Measurements from ENCODE around the gene ADAMTS2.

Gene ADAMTS2

GRCh38 chr5:179373961-179374505, 28.8 kb upstream of the ADAMTS2 start:
- H3K4me3 ChIP-seq (ENCODE audit: low read depth, low read length): no peak overlapping the region
- DNase-seq (ENCODE audit: low read depth): no peak

GRCh38 chr5:179373101-179373934, 28.1 kb upstream of the ADAMTS2 start:
- no peak overlapping the region for H3K4me3 ChIP-seq (ENCODE audit: low read depth, low read length)
- DNase-seq (ENCODE audit: low read depth): no peak

GRCh38 chr5:179371681-179372680, 26.7 kb upstream of the ADAMTS2 start:
- no peak for DNase-seq (ENCODE audit: low read depth)
- no peak overlapping the region for H3K4me3 ChIP-seq (ENCODE audit: low read depth, low read length)

DNA sequence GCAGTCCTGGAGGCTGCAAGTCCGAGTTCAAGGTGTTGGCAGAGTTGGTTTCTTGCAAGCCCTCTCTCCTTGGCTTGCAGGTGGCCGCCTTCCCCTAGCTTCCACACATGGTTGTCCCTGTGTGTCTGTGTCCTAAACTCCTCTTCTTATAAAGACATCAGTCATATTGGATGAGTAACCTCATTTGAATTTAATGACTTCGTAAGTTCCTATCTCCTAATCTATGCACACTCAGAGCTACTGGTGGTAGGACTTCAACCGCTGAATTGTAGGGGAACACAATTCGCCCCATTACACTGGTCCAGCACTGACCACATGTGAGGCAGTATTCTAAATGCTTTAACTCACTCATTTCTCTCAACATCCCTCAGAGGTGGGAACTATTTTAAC, 25.9 kb upstream of the ADAMTS2 start:
- DNase-seq (ENCODE audit: low read depth): no peak

GRCh38 chr5:179370490-179371120, 25.3 kb upstream of the ADAMTS2 start:
- no peak for DNase-seq (ENCODE audit: low read depth)

More for the DNA sequence above, 25.9 kb upstream of the ADAMTS2 start:
- no peak overlapping the region for H3K4me3 ChIP-seq (ENCODE audit: low read depth, low read length)

DNA sequence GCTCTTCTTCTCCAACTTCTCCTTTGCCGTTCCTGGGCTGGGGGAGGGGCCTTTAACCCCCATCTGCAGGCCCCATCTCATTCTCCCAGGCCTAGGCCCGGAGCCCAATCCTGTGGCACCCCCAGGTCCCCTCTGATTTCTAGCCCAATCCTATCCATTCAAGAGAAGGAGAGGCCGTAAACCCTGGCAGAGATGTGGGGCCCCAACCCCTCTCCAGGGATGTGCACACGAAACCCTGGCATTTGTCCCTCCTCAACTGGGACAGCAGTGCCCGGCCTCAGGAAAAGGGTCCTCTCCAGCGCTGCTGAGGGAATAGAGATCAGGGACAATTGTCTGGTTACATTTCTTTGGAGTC, 24.2 kb upstream of the ADAMTS2 start:
- no peak overlapping the region for H3K4me3 ChIP-seq (ENCODE audit: low read depth, low read length)
- DNase-seq (ENCODE audit: low read depth): no peak

More at GRCh38 chr5:179370490-179371120, 25.3 kb upstream of the ADAMTS2 start:
- H3K4me3 ChIP-seq (ENCODE audit: low read depth, low read length): no peak overlapping the region

- no peak for DNase-seq (ENCODE audit: low read depth)
- no peak overlapping the region for H3K4me3 ChIP-seq (ENCODE audit: low read depth, low read length)
Observed at GRCh38 chr5:179368806-179369529, 23.7 kb upstream of the ADAMTS2 start.

- no peak overlapping the region for H3K4me3 ChIP-seq (ENCODE audit: low read depth, low read length)
- no peak for DNase-seq (ENCODE audit: low read depth)
Observed at GRCh38 chr5:179368126-179368805, 23.0 kb upstream of the ADAMTS2 start.

GRCh38 chr5:179367491-179367890, 22.2 kb upstream of the ADAMTS2 start:
- H3K4me3 ChIP-seq (ENCODE audit: low read depth, low read length): no peak overlapping the region
- no peak for DNase-seq (ENCODE audit: low read depth)

DNA sequence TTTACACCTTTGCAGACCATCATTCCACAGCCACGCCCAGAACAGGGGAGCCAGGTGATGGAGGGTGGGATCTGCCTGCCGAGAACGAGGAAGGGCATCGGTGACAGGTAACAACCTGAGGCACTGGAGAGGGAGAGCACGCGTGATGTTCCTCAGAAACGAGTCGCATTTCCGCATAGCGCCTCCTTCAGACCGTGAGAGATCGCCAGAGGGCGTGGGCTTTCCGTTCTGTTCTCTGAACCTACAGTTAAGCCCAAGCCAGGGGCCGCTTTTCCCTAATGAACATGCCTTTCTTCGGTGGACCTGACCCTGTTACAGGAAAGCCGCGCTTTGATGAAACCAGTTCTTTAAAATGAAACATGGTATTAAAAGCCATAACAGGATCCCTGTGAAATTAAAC, 17.1 kb upstream of the ADAMTS2 start:
- no peak for DNase-seq (ENCODE audit: low read depth)
- H3K4me3 ChIP-seq (ENCODE audit: low read depth, low read length): no peak overlapping the region

- no peak for DNase-seq (ENCODE audit: low read depth)
- H3K4me3 ChIP-seq (ENCODE audit: low read depth, low read length): no peak overlapping the region
Observed at GRCh38 chr5:179361037-179361603, 15.9 kb upstream of the ADAMTS2 start.

DNA sequence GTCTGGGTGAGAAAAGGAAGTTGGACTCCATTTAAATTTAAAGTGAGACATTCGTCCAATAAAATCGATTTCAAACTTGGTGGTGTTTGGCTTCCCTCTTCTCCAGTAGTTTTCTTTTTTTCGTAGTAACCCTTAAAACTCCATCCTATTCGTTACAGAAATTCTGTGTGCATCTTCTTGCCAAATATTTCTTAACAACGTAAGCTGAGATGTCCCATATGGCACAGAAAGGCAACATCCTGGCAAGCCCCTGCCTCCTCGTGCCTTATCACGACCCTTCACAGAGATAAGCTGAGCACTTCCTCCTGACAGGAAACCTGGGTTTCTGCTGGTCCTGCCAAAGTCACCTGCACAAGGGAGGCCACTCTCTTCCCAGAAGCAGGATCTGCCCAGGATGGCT, 11.8 kb upstream of the ADAMTS2 start:
- DNase-seq (ENCODE audit: low read depth): no peak

GRCh38 chr5:179355976-179356974, 11.0 kb upstream of the ADAMTS2 start:
- DNase-seq (ENCODE audit: low read depth): peak; percentile 64
- H3K4me3 ChIP-seq (ENCODE audit: low read depth, low read length): no peak overlapping the region

More for the DNA sequence above, 11.8 kb upstream of the ADAMTS2 start:
- H3K4me3 ChIP-seq (ENCODE audit: low read depth, low read length): no peak overlapping the region

- H3K4me3 ChIP-seq (ENCODE audit: low read depth, low read length): no peak overlapping the region
- DNase-seq (ENCODE audit: low read depth): no peak
Observed at GRCh38 chr5:179354305-179354882, 9.1 kb upstream of the ADAMTS2 start.

DNA sequence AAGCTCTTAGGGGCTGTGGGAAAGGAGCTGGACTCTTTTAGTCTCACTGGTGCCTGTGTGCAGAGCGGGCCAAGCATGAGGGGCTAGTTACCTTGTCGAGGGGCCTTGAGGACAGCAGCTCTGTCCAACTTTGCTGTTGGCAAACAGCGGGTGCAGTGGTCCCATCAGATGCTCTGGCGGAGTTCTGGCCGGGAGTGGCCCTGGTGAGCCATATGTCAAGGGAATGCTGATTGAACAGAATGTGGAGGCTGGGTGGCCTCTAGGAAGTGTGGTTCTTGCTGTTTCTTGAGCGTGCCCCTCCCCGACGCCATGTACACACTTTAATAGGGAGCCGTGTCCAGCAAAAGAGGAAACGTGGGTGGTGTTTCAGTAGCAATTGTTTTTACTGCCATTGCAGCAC, 3.6 kb upstream of the ADAMTS2 start:
- H3K4me3 ChIP-seq (ENCODE audit: low read depth, low read length): no peak overlapping the region
- DNase-seq (ENCODE audit: low read depth): no peak

DNA sequence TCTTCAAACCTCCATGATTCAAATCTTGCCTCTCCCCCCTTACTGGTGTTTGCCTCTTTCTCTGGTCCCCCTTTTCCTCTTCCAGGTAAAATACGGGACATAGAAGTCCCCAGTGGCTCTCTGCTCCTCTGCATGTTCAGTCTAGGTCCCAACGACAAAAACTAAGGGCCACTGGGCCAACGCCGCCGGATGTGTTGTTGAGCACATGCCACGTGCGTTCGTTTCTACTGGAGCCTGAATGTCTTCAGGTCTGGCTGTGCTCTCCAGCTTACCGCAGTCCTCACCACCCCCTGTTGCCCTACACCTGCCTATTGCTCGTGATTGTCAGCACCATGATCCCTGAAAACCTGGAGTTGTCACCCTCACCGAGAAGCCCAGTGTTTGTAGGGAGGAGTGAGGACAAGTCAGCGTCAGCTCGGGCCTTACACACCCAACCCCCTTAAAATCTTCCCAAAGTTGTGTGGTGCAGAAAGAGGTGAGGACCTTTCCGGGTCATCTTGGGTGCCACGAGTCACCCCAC, 2.8 kb upstream of the ADAMTS2 start:
- H3K4me3 ChIP-seq (ENCODE audit: low read depth, low read length): no peak overlapping the region
- no peak for DNase-seq (ENCODE audit: low read depth)
